HG02763 (cell line): ENCODE data around the gene CHD9.
"Not testable (repeated sequence)": the region's sequence is repeated elsewhere in the genome, so short reads cannot be mapped to it uniquely, and the experiment has no call there.

Experiments
- ATAC-seq: cut with Tn5 transposase; IDR thresholded peaks from one replicate; pipeline ENCODE4 v1.9.1; 2021; ENCODE audit warnings: mild to moderate bottlenecking, moderate library complexity; ENCODE audit not compliant: unreplicated experiment

Gene CHD9

DNA sequence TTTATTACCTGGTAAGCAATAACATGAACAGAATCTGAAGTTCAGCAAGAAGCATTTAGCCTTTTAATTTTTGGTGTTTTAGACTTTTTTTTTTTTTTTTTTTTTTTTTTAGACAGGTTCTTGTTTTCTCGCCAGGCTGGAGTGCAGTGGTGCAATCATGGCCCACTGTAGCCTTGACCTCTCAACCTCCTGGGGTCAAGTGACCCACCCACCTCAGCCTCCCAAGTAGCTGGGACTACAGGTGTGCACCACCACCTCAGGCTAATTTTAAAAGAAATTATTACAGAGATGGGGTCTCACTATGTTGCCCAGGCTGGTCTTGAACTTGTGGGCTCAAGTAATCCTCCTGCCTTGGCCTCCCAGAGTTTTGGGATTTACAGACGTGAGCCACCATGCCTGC lies 206.5 kb downstream of the CHD9 start:
- ATAC-seq, result no peak

DNA sequence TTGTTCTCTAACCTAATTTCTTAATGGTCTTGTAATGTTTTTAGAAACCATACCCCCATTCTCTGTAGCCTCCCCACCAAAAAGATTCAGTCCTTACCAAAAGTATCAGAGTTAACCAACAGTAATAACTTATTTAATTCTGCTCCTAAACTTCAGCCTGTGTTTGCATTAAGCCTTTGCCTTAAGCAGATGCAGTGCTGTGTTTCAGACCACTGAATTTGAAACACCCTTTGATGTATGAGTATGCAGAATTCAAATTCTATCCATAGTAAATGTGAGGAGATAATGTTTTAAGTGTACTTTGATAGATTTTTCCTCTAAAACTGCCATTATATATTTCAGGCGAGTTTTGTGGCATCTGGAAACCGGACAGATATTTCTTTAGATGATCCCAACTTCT lies 207.9 kb downstream of the CHD9 start:
- no peak for ATAC-seq

DNA sequence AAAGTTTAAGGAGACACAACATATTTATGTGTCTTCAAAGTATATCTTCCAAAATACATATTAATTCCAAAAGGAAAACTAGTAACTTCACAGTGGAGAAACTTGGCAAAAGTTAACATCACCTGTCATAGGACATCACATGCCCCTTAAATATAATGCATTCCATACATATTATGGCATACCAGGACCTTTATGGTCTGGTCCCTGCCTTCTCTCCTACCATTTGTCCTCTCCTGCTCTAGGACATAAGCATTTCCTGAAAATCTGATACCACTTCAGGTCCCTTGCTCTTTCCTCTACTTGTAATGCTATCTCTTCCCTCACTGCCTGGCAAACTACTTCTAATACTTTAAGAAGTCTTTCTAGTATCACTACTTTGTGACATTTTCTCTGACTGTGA lies 211.4 kb downstream of the CHD9 start:
- no peak for ATAC-seq

DNA sequence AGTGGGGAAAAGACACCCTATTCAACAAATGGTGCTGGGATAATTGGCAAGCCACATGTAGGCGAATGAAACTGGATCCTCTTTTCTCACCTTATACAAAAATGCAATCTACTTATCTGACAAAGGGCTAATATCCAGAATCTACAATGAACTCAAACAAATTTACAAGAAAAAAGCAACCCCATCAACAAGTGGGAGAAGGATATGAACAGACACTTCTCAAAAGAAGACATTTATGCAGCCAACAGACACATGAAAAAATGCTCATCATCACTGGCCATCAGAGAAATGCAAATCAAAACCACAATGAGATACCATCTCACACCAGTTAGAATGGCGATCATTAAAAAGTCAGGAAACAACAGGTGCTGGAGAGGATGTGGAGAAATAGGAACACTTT lies 223.7 kb downstream of the CHD9 start:
- not testable (repeated sequence) for ATAC-seq

DNA sequence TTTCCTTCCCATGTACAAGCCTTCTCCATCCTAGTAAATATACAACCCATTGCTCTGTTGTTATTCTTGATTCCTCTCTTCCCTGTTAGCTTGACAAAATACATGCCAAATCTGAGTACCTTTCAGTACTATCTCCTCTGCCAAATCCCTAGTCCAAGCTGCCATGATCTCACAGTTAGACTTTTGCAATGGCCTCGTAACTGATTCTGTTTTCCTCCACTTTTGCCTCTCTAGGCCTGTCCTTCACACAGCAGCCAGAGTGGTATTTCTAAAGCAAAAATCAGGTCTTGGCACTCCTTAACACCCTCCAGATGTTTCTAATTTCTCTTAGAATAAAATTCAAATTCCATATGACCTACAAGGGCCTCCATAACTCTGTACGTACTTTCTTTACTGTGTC lies 226.5 kb downstream of the CHD9 start:
- ATAC-seq, result no peak

DNA sequence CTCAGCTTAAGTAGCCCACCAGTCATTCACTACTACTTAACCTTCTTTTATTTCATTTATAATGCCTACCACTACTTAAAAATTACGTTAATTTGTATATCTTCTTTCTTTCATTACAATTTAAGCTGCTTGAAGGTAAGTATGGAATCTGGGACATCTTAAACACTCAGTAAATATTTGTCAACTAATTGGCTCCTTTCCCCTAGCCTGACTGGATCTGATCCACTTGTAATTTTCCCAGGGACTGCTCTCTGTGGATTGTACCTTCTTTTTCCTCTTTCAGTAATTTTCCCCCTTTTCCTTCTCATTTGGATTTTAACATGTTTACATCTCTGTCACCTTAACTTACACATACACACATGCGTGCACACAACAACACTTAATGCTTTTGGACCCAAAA lies 227.1 kb downstream of the CHD9 start:
- no peak for ATAC-seq

DNA sequence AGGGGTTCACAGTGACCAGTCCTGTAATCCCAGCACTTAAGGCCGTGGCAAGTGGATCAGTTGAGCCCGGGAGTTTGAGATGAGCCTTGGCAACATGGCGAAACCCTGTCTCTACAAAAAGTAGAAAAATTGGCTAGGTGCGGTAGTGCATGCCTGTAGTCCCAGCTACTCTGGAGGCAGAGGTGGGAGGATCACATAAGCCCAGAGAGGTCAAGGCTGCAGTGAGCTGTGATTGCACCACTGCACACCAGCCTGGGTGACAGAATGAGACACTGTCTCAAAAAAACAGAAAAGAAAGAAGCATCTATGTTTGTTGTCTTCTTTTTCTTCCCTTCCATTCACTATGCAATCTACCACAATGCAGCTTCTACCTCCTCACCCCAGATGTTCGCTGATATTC lies 227.5 kb downstream of the CHD9 start:
- ATAC-seq, result no peak

DNA sequence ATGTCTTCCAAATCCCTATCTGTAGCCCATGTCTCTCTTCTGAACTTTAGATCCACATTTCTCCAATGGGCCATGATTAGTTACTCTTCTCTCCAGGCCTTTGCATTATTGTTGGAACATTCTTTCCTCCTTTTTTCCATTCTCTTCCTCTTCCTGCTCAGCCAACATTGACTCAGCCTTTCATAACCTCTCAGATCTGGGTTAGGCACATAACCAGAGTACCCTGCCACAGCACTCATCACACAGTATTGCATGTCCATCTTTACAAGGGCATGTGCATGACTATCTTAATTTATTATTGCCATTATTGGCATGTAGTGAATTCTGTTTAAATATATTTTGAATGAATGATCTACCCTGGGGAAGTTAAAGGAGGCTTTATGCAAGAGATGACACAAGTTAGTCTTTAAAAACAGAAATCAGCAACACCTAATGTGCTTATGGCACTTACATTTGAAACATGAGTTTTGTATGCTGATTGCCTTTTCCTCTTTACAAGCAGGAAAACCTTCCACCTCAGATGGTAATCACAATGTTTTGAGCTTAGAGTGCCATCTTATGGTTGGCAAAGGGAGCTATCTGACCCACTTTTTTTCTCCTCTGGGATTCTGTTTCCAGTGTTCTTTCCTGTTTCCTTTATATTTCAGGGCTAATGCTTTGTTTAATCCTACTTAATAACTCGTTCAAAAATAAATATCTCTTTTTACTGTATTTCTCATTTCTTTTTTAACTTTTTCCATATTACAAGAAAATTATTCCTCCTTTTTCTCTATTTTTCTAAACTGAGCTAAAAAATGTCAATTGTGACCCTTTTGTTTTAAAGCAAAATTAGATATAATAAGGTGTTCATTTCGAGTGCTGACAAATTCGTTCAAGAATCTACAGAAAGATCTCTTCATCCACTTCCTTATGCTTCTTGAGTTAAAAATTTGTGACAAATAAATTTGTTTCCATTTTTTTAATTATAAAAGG lies 228.5 kb downstream of the CHD9 start:
- ATAC-seq, result no peak

DNA sequence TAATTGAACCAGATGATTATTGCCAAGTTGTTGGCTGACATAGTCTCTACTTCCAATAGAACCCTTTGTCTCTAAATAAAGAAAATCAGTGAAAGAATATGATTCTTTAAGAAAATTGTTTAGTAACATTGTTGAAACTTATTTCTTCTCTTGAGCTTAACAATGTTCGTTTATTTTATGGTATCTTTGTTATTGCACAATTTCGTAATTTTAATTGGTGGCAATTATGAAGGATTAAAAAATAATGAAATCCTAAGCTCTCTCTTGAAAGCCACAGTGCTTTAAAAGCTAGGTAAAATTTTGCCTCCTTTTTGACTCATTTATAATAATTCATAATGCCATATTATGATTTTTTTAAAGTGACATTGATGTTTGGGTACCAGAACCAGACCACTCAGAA lies 230.4 kb downstream of the CHD9 start:
- no peak for ATAC-seq

DNA sequence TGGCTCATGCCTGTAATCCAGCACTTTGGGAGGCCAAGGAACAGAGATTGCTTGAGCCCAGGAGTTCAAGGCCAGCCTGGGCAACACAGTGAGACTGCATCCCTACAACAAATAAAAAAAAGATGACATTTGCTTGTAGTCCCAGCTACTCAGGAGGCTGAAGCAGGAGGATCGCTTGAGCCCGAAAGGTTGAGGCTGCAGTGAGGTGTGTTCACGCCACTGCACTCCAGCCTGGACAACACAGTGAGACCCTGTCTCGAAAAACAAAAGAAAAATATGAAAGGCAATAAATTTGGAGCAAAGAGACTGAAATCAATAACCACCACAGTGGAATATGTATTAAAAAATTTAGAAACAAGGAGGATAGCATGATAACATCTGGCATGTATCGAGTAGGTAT lies 235.7 kb downstream of the CHD9 start:
- no peak for ATAC-seq

DNA sequence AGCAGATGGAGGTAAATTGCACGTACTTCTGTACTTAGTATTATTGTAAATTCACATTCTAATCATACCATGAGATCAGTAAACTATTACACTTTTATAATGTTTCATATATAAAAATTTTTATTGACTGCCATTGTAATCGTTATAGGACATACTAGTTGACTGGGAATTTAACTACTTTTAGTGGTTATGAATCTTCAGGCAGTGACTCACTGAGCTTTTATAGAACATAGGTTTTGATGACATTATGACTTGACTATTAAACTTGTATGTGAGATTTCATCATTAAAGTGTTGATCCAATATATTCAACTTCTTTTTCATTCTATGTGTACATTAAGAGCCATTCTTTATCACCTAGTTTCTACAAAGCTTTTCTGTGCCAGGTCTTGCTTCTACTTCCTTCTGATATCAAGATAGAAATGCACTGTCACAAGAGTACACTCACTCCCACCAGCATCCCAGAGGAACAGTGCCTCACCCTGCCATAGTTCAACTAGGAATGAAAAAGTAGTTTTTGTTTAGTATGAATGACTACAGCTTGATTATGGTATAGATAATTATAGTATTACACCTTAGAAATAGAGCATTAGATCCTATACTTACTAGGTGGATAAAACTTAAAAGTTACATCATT lies 237.1 kb downstream of the CHD9 start:
- ATAC-seq, result no peak

DNA sequence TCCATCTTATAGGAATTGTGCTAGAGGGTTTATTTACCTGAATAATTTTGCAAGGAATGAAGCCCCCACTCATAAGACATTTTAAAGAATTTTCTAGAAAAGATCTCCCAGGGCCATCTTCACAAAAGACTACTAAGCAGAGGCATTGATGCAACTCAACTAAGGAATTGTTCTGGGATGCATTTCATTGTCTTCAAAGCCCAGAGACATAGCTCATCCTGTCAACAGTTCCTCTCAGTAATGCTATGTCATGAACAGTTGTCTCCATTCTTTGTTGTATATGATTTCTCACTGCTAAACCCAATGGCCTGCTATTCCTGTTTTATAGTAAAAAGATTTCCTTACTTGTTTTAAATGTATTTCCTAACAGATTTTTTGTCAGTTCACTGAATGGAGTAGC lies 242.7 kb downstream of the CHD9 start:
- ATAC-seq, result no peak

DNA sequence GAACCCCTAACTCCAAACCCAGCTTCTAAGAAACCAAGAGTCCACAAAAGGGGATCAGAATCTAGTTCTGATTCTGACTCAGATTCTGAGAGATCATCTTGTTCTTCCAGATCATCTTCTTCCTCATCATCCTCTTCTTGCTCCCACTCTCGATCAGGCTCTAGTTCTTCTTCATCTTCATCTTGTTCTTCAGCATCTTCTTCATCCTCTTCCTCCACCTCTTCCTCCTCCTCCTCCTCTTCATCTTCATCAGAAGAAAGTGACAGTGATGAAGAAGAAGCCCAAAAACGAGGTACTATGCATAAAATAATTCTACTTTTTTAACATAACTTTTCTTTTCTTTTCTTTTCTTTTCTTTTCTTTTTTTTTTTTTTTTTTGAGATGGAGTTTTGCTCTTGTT lies 249.5 kb downstream of the CHD9 start:
- ATAC-seq, result no peak

DNA sequence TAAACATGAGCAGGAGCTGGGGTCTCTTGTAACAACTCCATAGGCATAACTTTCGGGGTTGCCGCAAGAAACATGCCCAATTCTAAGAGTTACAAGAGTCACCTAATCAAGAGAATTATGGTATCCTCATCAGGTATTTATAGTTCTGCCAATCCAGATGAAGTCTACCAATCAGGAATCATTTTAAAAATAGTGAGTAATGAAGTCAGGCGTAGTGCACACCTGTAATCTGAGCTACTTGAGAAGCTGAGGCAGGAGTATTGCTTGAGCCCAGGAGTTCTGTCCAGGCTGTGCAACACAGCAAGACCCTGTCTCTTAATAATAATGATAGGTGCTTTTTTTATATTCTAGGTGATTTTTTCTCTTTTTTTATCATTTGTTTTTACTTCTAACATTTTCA lies 251.0 kb downstream of the CHD9 start:
- no peak for ATAC-seq

DNA sequence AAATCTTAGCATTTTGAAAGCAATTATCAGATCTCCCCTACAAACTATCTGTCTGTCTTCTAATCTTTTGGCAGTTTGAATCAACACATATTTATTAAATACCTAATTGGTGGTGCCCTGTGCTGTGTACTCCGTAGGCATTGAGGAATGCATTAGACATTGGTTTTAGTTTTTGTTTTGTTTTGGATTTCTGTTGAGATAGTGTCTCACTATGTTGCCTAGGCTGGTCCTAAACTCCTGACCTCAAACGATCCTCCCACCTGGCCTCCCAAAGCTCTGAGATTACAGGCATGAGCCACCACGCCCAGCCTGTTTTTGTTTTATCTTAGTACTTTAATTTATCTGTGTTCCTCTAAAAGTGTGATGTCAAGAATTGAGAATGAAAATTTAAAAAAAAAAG lies 254.7 kb downstream of the CHD9 start:
- no peak for ATAC-seq

DNA sequence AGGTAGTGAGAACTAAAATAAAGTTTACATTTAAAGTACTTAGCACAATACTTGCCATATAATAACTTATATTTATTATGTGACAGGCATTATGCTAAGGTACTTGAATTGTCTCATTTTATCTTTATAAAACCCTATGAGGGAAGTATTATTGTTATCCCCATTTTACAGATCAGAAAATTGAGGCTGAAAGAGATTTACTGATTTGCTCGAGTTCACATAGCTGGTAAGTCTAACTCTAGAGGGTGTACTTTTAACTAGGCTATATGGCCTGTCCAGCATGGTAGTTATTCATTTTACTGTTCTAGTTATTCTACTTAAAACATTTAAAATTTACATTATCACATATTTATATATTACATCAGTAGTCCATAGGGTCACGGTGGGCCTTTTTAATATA lies 266.2 kb downstream of the CHD9 start:
- no peak for ATAC-seq

DNA sequence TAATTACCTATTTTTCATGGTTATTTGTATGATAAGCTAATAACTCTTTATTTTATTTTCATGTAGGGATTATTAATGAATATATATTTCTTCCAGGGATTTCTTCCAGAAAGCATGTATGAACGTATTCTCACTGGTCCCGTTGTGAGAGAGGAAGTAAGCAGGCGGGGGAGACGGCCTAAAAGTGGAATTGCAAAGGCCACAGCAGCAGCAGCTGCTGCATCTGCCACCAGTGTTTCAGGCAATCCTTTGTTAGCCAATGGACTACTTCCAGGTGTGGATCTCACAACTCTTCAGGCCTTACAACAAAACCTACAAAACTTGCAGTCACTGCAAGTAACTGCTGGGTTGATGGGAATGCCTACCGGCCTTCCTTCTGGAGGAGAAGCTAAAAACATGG lies 269.1 kb downstream of the CHD9 start:
- ATAC-seq, result no peak

DNA sequence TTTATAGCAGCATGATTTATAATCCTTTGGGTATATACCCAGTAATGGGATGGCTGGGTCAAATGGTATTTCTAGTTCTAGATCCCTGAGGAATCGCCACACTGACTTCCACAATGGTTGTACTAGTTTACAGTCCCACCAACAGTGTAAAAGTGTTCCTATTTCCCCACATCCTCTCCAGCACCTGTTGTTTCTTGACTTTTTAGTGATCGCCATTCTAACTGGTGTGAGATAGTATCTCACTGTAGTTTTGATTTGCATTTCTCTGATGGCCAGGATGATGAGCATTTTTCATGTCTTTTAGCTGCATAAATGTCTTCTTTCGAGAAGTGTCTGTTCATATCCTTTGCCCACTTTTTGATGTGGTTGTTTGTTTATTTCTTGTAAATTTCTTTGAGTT lies 276.2 kb downstream of the CHD9 start:
- not testable (repeated sequence) for ATAC-seq

DNA sequence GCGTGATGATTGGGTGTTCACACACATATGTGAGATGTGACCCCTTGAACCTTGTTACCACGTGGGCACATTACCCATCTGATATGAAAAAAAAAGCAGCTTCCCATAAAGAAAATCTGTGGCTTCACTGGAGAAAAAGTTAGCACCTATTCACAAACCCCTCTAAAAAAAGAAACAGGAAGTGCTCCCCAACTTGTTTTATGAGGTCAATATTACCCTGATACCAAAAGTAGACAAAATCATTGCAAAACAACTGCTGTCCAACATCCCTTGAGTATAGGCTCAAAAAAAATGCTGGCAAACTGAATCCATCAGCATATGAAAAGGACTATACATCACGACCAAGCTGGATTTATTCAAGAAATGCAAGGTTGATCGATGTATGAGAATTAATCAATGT lies 279.8 kb downstream of the CHD9 start:
- ATAC-seq, result no peak

DNA sequence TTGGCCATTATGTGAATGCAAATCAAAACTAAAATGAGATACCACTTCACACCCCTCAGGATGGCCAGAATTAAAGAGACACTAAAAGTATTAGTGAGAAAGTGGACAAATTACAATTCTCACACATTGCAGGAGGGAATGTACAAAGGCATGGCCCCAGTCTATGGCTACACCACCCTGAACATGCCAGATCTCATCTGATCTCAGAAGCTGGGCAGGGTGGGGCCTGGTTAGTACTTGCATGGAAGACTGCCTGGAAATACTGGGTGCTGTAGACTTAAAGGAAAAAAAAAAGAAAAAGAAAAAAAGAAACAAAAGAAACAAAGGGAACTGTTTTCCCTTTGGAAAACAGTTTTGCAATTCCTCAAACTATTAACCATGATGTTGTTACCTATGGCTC lies 282.5 kb downstream of the CHD9 start:
- ATAC-seq, result no peak

DNA sequence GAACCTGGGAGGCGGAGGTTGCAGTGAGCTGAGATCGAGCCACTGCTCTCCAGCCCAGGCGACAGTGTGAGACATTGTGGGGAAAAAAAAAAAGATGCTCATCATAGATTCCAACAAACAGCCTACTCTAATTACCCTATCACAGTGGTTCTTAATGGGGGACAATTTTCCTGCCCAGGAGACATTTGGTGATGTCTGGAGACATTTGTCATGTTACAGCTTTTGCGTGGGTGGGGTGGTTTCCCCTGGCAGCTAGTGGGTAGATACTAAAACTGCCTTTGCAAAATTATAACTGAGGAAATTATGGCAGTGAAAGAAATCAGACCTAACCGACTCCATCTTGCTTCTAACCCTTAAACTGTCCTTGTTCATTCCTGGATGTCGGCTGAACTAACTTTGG lies 287.0 kb downstream of the CHD9 start:
- ATAC-seq, result no peak

DNA sequence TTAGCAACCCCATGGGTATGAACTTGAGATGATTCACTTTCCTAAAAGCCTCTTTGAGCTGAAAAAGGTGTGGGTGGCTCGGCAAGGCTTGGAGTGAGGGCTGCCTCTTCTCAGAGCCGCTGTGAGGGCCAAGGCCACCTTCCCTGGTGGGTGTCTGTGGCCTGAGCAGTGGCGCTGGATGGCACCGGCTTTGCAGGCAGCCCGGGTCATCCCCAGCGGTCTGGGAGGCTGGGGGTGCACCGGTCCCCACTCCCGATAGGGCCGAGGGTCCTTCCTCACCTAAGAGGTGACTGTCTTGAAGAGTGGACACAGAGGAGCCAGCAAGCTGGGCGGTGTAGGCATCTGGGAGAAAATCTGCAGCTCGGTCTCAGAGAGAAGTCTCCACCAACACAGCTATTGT lies 300.3 kb downstream of the CHD9 start:
- no peak for ATAC-seq
